ENCODE measurements around the gene FAM229B. TPM values are rescaled to one million over a fixed set of nuclear protein-coding genes. Genes with fewer than 3 reads are reported as not detected.

The FAM229B gene
- total and polyA plus RNA-seq, 2 of the 8 experiments (the other 6 are each of a cell fraction or from before 2014, with no cell fraction given), result 10.0 to 10.4 TPM

GRCh38 chr6:112150363-112150762 lies 63.0 kb downstream of the FAM229B start (continued):
- TF ChIP-seq, protein P1, sequence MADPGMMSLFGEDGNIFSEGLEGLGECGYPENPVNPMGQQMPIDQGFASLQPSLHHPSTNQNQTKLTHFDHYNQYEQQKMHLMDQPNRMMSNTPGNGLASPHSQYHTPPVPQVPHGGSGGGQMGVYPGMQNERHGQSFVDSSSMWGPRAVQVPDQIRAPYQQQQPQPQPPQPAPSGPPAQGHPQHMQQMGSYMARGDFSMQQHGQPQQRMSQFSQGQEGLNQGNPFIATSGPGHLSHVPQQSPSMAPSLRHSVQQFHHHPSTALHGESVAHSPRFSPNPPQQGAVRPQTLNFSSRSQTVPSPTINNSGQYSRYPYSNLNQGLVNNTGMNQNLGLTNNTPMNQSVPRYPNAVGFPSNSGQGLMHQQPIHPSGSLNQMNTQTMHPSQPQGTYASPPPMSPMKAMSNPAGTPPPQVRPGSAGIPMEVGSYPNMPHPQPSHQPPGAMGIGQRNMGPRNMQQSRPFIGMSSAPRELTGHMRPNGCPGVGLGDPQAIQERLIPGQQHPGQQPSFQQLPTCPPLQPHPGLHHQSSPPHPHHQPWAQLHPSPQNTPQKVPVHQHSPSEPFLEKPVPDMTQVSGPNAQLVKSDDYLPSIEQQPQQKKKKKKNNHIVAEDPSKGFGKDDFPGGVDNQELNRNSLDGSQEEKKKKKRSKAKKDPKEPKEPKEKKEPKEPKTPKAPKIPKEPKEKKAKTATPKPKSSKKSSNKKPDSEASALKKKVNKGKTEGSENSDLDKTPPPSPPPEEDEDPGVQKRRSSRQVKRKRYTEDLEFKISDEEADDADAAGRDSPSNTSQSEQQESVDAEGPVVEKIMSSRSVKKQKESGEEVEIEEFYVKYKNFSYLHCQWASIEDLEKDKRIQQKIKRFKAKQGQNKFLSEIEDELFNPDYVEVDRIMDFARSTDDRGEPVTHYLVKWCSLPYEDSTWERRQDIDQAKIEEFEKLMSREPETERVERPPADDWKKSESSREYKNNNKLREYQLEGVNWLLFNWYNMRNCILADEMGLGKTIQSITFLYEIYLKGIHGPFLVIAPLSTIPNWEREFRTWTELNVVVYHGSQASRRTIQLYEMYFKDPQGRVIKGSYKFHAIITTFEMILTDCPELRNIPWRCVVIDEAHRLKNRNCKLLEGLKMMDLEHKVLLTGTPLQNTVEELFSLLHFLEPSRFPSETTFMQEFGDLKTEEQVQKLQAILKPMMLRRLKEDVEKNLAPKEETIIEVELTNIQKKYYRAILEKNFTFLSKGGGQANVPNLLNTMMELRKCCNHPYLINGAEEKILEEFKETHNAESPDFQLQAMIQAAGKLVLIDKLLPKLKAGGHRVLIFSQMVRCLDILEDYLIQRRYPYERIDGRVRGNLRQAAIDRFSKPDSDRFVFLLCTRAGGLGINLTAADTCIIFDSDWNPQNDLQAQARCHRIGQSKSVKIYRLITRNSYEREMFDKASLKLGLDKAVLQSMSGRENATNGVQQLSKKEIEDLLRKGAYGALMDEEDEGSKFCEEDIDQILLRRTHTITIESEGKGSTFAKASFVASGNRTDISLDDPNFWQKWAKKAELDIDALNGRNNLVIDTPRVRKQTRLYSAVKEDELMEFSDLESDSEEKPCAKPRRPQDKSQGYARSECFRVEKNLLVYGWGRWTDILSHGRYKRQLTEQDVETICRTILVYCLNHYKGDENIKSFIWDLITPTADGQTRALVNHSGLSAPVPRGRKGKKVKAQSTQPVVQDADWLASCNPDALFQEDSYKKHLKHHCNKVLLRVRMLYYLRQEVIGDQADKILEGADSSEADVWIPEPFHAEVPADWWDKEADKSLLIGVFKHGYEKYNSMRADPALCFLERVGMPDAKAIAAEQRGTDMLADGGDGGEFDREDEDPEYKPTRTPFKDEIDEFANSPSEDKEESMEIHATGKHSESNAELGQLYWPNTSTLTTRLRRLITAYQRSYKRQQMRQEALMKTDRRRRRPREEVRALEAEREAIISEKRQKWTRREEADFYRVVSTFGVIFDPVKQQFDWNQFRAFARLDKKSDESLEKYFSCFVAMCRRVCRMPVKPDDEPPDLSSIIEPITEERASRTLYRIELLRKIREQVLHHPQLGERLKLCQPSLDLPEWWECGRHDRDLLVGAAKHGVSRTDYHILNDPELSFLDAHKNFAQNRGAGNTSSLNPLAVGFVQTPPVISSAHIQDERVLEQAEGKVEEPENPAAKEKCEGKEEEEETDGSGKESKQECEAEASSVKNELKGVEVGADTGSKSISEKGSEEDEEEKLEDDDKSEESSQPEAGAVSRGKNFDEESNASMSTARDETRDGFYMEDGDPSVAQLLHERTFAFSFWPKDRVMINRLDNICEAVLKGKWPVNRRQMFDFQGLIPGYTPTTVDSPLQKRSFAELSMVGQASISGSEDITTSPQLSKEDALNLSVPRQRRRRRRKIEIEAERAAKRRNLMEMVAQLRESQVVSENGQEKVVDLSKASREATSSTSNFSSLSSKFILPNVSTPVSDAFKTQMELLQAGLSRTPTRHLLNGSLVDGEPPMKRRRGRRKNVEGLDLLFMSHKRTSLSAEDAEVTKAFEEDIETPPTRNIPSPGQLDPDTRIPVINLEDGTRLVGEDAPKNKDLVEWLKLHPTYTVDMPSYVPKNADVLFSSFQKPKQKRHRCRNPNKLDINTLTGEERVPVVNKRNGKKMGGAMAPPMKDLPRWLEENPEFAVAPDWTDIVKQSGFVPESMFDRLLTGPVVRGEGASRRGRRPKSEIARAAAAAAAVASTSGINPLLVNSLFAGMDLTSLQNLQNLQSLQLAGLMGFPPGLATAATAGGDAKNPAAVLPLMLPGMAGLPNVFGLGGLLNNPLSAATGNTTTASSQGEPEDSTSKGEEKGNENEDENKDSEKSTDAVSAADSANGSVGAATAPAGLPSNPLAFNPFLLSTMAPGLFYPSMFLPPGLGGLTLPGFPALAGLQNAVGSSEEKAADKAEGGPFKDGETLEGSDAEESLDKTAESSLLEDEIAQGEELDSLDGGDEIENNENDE (IDR thresholded peaks at IDR 0.05; ENCODE audit: insufficient replicate concordance, low read length), result no peak
- TF ChIP-seq POU5F1 (IDR thresholded peaks at IDR 0.05; ENCODE audit: low read depth, low read length), result no peak
- TF ChIP-seq CBX5 (IDR thresholded peaks at IDR 0.05; ENCODE audit: low read depth, low read length), result no peak
- no peak for TF ChIP-seq RAD21 (IDR thresholded peaks at IDR 0.05 in 1 of 2, conservative IDR thresholded peaks at IDR 0.05 in 1 of 2; ENCODE audit: low read depth in 2 of 2, low read length in 2 of 2)
- no peak for TF ChIP-seq TBP (IDR thresholded peaks at IDR 0.05; ENCODE audit: low read depth, low read length)
- no peak for TF ChIP-seq EGR1 (IDR thresholded peaks at IDR 0.05; ENCODE audit: borderline replicate concordance, low read depth, low read length)
- TF ChIP-seq TAF7 (optimal IDR thresholded peaks at IDR 0.05; ENCODE audit: borderline replicate concordance, low read depth, low read length), result no peak
- TF ChIP-seq E2F6 (IDR thresholded peaks at IDR 0.05), result no peak
- no peak for TF ChIP-seq SRF (IDR thresholded peaks at IDR 0.05; ENCODE audit: low read depth, low read length)

All from H1 (cell line).